NT2/D1 (cell line): ENCODE data around the gene MTG1.

Experiments
- DNase-seq: peaks from one replicate; pipeline ENCODE4 v3.0.0-alpha.2; 2011; ENCODE audit warnings: low read depth, low spot score
- H3K27me3 ChIP-seq: 2 replicates; pipeline ENCODE4 v1.6.0; 2011; ENCODE audit warnings: mild to moderate bottlenecking; ENCODE audit not compliant: insufficient read length, insufficient read depth
- H3K36me3 ChIP-seq: 2 replicates; pipeline ENCODE4 v1.6.1; 2011; ENCODE audit warnings: mild to moderate bottlenecking, low read length, mixed read lengths; ENCODE audit not compliant: insufficient read depth, insufficient read length
- H3K4me1 ChIP-seq: 2 replicates; pipeline ENCODE4 v1.5.1; 2011; ENCODE audit not compliant: insufficient read depth, insufficient read length
- H3K4me3 ChIP-seq: 2 replicates; pipeline ENCODE4 v1.5.1; 2011; ENCODE audit warnings: low read depth; ENCODE audit not compliant: insufficient read length
- H3K9ac ChIP-seq: 2 replicates; pipeline ENCODE4 v1.6.0; 2011; ENCODE audit warnings: low read depth; ENCODE audit not compliant: insufficient read length
- H3K9me3 ChIP-seq: 2 replicates; pipeline ENCODE4 v1.5.1; 2011; ENCODE audit warnings: mild to moderate bottlenecking, low read length; ENCODE audit not compliant: insufficient read depth
- SUZ12 ChIP-seq: IDR thresholded peaks from 2 replicates; pipeline ENCODE4 v1.6.1; 2011; ENCODE audit not compliant: insufficient read length, insufficient read depth; ENCODE audit errors: extremely low read depth
- YY1 ChIP-seq: IDR thresholded peaks from 2 replicates; pipeline ENCODE4 v1.6.1; 2011; ENCODE audit not compliant: insufficient read length, insufficient read depth
- ZNF274 ChIP-seq: IDR thresholded peaks from 2 replicates; pipeline ENCODE4 v1.6.1; 2011; ENCODE audit warnings: mild to moderate bottlenecking, low read depth, low read length

The MTG1 gene

DNA sequence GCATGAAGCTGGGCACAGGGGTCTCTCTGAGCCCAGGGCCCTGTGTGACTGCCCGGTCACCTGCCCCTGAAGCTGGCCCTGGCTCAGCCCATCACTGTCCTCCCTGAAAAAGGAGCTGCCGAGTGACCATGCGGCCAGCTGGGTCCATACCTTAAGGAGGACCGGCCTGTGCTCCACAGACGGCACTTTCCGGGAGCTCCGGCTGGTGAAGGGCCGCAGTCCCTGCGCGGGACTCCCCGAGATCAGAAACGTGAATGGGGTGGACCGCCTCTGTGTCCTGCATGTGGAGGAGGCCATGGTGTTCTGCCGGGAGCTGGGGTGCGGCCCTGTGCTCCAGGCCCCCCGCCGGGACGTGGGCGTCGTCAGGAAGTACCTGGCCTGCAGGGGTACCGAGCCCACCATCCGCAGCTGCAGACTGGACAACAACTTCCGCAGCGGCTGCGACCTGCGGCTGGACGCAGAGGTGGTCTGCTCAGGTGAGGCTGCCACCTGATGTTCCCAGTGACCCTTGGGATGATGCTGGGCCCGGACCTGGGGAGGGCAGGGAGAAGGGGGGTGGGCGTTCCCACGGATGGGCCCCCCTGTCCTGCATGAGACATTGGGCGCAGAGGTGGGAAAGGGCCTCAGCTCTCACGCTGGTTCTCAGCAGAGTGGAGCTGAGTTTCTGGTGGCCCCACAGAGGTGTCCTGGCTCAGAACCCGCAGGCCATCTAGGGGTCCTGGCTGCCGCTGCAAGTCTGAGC, 63.3 kb downstream of the MTG1 start:
- TF ChIP-seq SUZ12: no peak
- TF ChIP-seq ZNF274: no peak
- TF ChIP-seq YY1: no peak
- Histone ChIP-seq H3K4me1 (no peaks in the 10 kb centered on the region), H3K27me3 (no peaks in the 10 kb centered on the region), H3K36me3 (no peaks in the 10 kb centered on the region), H3K9me3 (no peaks in the 10 kb centered on the region), H3K4me3 (no peak overlapping the region), H3K9ac (no peak overlapping the region)
- no peak for DNase-seq

- H3K9me3 ChIP-seq: no peaks in the 10 kb centered on the region
- no peak for TF ChIP-seq SUZ12
- no peak for TF ChIP-seq YY1
- no peak for TF ChIP-seq ZNF274
- H3K27me3 ChIP-seq: no peaks in the 10 kb centered on the region
- no peaks in the 10 kb centered on the region for H3K36me3 ChIP-seq
- no peaks in the 10 kb centered on the region for H3K4me1 ChIP-seq
- no peak overlapping the region for H3K4me3 ChIP-seq
- DNase-seq: no peak
- H3K9ac ChIP-seq: no peak overlapping the region
Measured at GRCh38 chr10:133458021-133458709, 64.2 kb downstream of the MTG1 start.

DNA sequence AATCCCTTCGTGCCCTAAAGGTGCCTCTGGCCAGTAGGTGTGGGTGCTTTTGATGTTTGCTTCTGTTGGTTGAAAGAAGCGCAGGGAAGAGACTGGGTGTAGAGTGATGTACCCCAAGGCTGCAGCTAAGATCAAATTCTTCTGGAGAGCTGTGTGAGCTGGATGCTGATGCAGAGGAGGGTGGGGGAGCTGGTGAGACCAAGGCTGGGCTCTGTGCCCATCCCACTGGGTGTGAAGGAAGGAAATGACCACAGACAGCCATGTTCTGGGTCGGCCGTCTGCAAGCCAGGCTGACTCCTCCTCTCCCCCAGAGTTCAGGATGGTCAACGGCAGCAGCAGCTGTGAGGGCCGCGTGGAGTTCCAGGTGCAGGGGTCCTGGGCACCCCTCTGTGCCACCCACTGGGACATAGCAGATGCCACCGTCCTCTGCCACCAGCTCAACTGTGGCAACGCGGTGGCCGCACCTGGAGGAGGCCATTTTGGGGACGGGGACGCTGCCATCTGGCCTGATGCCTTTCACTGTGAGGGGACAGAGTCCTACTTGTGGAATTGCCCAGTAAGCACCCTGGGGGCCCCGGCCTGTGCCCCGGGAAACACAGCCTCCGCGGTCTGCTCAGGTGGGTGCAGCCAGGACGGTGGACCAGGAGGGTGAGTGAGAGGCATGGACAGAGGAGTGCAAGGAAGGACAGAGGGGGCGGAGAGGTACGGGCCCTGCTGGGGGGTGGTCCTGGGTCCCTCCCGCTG, 64.9 kb downstream of the MTG1 start:
- no peaks in the 10 kb centered on the region for H3K4me1 ChIP-seq
- H3K9ac ChIP-seq: no peak overlapping the region
- no peaks in the 10 kb centered on the region for H3K9me3 ChIP-seq
- TF ChIP-seq YY1 (no peak), ZNF274 (no peak), SUZ12 (no peak)
- no peaks in the 10 kb centered on the region for H3K36me3 ChIP-seq
- no peak for DNase-seq
- no peak overlapping the region for H3K4me3 ChIP-seq
- H3K27me3 ChIP-seq: peaks cover 2% of the 10 kb centered on the region

DNA sequence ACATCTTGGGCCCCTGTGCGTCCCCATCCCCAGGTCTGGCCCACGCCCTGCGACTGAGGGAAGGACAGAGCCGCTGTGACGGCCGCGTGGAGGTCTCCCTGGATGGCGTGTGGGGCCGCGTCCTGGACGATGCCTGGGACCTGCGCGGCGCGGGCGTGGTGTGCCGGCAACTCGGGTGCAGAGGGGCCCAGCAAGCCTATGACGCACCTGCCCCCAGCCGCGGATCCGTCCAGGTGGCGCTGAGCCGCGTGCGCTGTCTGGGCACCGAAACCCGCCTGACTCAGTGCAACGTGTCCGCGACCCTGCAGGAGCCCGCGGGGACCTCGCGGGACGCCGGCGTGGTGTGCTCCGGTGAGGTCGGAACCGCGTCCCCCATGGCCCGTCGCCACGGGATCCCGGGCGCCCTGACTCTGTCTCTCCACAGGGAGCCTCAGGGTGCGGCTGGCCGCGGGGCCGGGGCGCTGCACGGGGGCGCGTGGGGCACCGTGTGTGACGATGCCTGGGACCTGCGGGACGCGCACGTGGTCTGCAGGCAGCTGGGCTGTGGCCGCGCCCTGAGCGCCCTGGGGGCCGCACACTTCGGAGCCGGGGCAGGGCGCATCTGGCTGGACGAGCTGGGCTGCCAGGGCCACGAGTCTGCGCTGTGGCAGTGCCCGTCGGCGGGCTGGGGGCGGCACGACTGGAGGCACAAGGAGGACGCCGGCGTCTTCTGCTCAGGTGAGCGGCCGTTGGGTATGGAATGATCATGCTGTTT, 65.7 kb downstream of the MTG1 start:
- no peak overlapping the region for H3K9ac ChIP-seq
- H3K9me3 ChIP-seq: no peaks in the 10 kb centered on the region
- no peak overlapping the region for H3K4me3 ChIP-seq
- no peaks in the 10 kb centered on the region for H3K4me1 ChIP-seq
- peaks cover 9% of the 10 kb centered on the region for H3K27me3 ChIP-seq
- no peak for DNase-seq
- no peaks in the 10 kb centered on the region for H3K36me3 ChIP-seq
- no peak for TF ChIP-seq ZNF274
- no peak for TF ChIP-seq SUZ12
- TF ChIP-seq YY1: no peak

- peaks cover 16% of the 10 kb centered on the region for H3K27me3 ChIP-seq
- TF ChIP-seq SUZ12: no peak
- no peak for TF ChIP-seq YY1
- no peak for TF ChIP-seq ZNF274
Measured at GRCh38 chr10:133460208-133460769, 66.3 kb downstream of the MTG1 start.

DNA sequence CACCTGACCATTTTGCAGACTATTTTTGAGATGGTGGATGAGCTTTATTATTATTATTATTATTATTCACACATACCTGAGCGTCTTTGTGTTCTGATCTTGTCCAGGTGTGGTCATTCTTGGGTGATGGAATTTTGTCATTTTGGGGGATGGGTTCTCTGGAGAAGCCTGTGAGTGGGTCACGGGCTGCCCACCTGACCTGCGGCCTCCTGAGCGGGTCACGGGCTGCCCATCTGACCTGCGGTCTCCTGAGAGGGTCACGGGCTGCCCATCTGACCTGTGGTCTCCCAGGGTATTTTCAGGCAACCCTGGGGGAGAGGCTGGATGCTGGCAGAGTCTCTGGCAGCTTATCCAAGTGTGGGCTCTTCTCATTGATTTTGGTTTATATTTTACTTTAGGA, 67.1 kb downstream of the MTG1 start:
- TF ChIP-seq ZNF274: no peak
- no peak for TF ChIP-seq SUZ12
- TF ChIP-seq YY1: no peak
- H3K4me1 ChIP-seq: no peaks in the 10 kb centered on the region
- H3K4me3 ChIP-seq: no peak overlapping the region
- no peak for DNase-seq
- no peak overlapping the region for H3K9ac ChIP-seq
- H3K27me3 ChIP-seq: peaks cover 23% of the 10 kb centered on the region
- H3K9me3 ChIP-seq: no peaks in the 10 kb centered on the region
- no peaks in the 10 kb centered on the region for H3K36me3 ChIP-seq

More at GRCh38 chr10:133460208-133460769, 66.3 kb downstream of the MTG1 start:
- H3K4me1 ChIP-seq: no peaks in the 10 kb centered on the region
- H3K9me3 ChIP-seq: no peaks in the 10 kb centered on the region
- H3K9ac ChIP-seq: no peak overlapping the region
- no peak for DNase-seq
- H3K36me3 ChIP-seq: no peaks in the 10 kb centered on the region
- no peak overlapping the region for H3K4me3 ChIP-seq
